ENCODE results near the gene BLCAP.
"Not testable (repeated sequence)": the region's sequence is repeated elsewhere in the genome, so short reads cannot be mapped to it uniquely, and the experiment has no call there.

Gene BLCAP

DNA sequence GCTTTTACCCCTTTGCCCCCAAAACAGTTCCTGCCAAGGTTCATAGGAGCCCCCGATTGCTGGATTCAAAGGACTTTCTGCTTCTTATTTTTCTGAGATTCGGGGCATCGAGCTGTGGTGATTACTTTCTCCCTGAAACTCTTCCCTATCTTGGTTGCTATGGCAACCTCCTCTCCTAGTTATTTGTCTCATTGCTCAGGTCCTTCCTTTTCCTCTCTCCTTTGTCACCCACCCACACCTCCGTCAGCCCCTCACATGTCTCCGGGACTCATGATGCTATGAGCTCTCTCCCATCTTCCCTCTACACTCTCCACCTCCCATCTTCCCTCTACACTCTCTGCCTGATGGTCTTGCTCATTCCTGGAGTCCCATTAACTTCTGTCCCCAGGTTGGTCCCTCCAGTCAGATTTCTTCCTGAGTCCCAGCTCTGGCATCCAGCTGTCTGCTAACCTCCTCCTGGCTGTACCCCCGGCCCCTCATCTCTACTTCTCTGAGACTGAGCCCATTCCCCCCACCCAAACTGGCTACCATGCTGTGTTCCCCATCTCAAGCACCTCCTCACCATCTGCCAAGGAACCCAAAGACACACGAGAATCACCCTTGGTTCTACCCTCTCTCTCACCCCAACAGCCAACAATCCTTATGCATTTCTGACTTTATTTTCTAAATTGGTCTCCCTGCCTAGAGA is 36.9 kb downstream of the BLCAP start:
- peak in 11 of 56 donors; percentile 5 to 41 (median 24) for DNase-seq

DNA sequence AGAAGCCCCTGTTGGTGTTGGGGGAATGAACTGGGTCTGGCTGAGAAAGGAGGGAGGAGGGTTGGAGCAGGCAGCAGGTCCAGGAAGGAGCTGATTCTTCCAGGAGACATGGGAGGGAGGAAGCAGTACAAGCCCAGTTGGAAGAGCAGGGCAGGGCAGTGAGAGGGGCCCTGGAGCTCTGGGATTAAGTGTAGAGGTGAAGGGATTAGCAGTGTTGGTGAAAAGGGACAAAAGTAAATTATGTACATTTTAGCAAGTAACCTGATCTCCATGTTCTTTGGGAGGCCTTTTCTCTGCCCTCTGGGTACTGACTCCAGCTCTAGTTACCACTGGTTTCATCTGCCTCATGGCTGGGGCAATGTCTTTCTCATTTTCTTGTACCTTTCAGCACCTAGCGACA is 41.5 kb downstream of the BLCAP start:
- DNase-seq: not testable (repeated sequence)

DNA sequence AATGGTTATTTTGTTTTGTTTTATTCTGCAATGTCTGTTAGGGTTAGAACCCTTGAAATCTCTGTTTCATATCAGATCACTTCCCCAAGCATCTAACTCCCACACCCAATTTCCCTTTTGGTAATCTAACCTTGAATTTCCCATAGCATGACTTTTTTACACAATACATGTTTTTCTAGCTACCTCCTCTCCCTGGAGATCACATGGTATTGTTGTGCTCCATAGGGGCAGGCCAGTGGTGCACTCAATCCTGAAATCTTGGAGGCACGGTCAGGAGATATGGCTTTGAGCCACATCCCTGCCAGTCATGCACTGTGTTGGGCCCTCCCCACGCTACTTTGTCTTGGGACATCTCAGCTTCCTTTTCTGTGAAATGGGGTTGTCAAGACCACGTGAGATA is 43.3 kb downstream of the BLCAP start:
- DNase-seq: no peak

DNA sequence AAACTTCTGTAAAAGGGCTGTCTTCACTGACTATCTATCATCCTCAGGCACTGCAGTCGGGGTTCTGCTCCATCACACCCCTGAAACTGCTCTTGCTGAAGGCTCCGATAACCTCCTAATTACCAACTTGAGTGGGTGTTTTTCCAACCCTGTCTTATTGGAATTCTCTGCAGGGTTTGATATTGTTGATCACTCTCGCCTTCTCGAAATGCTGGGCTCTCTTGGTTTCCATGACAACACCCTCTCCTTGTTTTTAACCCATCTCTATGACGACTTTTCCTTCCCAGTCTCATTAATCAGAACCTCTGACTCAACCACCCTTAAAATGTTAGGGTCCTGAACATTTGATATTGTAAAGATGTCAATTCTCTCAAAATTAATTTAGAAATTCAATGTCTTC is 46.1 kb downstream of the BLCAP start:
- no peak for DNase-seq

DNA sequence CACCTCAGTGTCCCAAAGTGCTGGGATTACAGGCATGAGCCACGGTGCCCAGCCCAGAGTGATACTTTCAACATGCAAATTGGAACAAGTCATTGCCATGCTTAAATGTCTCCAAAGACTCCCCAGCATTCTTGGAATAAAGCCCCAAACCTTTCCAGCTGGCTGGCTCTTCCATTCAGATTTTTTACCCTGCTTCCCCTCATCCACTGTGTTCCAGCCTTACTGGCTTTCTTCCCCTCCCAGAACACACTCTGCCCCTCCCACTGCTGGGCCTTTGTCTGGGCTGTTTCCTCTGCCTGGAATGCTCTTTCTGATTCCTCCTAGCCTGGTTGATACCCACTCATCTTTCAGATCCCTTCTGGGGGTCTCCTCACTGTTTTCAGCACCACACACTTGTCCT is 46.8 kb downstream of the BLCAP start:
- peak in 5 of 56 donors; percentile 15 to 32 (median 20) for DNase-seq

DNA sequence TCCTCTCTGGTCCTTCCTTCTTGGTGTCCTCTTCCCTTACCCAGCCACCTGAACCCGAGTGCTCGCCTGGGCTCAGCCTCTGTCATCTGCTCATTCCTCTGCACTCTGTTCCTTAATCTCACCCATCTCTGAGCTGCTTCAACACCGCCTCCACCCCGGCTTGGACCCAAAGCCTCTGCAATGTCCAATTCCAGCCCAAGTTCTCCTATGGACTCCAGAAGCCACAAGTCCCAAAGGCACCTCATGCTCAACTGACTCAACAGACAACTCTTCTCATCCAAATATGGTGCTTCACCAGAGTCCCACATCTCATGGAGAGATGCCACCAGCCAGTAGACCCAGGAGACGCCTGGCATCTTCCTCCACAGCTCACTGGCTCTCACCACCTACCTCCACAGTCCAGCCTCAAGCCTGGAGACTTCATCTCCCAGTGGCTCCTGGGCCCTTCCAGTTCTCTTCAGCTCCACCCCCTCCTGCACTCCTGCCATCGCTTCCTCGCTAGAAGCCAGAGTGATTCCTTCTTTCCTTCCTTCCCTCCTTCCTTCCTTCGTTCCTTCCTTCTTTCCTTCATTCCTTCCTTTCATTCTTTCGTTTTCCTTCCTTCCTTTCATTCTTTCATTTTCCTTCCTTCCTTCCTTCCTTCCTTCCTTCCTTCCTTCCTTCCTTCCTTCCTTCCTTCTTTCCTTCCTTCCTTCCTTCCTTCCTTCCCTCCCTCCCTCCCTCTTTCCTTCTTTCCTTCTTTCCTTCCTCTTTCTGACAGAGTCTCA is 47.6 kb downstream of the BLCAP start:
- no peak for DNase-seq

DNA sequence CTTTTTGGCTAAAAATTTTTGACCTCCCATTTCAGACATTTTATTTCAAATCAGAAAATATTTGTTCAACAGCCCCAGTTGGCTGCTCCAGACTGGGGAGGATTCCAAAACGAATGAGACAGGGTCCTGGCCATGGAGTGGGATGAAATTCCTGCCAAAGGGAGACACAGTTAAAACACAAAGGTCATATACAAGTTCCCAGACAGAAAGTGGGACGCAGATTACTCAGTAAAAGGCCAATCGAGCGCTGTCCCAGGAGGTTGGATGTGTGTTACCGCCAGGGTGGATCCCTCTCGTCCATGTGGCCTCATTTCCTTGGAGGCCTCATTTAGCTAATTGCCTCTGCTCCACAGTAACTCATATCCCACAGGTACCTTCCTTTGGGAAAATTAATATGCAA is 48.4 kb downstream of the BLCAP start:
- no peak for DNase-seq

DNA sequence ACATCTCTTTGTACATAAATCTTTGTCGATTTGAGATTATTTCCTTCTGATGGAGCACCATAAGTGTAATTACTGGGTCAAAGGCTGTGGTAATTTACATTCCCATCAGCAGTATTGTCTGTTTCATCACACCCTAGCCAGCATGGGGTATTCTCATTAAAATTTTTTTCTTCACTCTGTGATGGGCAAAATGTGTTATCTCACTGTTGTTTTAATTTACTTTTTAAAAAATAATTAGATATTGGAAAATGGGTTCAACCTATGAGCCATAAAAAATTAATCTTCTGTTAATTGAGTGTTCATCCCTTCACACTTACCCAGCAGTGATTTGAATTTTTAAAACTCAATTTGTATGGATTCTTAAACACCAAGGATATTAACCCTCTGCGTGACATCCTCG is 50.6 kb downstream of the BLCAP start:
- DNase-seq: no peak

DNA sequence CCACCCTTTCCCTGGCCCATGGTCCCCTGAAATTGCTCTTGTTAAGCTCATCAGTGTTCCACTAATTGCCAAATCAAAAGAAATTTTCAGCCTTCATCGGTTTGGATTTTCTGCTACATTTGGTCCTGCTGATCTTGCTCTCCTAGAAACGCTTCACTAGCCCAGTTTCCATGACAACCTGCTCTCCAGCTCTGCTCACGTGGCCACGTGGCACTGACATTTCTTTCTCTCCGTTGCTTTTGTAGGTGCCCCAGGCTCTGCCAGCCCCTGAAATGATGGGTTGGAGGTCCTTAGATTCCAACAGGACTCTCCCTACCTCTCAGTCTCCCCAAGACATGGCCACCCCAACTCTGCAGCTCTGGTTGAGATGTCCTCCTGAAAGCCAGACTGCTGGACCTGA is 52.4 kb downstream of the BLCAP start:
- DNase-seq: peak in 22 of 56 donors; percentile 7 to 60 (median 20)

DNA sequence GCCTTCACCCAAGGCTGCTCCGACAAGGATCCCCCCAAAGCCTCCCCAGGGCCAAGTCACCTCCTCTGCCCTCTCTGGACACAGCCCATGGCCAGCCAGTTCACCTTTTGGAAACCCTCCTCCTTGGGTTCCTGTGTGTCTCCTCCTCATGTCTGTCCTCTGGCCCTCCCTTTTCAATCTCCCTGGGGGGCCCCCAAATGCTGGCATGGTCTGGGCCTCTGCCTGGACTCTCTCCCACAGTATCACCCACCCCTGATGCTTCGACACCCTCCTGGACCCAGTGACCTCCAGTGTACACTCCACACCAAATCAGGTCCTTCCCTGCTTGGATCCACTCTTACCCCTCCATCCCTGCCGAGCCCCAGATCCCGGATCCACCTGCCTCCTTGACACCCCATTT is 53.3 kb downstream of the BLCAP start:
- no peak for DNase-seq

DNA sequence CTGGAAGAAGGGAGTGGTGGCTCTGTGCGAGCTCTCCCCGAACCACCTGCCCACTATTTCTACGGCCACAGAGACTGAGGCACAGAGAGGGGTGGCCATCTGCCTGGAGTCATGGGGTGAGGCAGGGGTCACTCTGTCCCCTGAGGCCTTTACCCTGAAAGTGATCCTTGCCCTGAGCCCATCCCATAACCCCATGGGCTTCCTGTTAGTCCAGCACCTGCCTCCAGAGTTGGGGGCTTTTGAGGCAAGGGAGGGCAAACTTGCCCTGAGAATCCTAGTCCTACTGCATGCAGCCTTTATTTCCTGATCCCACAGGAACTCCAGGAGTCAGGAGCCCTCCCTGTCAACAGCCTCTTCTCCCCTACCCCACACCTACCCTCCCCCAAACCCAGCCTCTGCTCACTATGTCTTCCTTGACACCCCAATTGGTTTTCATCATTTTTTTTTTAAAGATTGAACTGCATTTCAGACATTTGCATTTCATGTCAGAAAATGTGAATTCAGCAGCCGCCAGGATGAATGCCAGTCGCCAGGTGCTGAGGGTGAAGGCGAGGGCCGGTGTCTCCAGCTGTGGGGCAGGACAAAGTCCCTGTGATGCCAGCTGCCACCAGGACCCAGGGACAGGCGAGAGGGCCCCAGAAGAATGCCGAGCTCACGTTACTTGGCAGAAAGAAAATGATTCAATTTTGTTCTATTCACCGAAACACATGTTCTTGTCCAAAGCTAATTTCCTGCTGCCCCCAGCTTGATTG is 54.3 kb downstream of the BLCAP start:
- DNase-seq: no peak

DNA sequence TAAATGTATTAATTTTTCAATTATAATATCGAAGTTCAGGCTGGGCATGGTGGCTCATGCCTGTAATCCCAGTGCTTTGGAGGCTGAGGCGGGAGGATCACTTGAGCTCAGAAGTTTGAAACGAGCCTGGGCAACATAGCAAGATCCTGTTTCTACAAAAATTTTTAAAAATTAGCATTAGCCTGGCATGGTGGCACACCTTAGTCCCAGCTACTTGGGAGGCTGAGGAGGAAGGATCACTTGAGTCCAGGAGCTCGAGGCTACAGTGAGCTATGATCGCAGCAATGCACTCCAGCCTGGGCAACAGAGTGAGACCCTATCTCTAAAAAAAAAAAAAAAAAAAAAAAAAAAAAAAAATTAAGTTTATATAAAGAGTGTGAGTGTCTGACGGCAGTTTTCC is 55.2 kb downstream of the BLCAP start:
- not testable (repeated sequence) for DNase-seq

DNA sequence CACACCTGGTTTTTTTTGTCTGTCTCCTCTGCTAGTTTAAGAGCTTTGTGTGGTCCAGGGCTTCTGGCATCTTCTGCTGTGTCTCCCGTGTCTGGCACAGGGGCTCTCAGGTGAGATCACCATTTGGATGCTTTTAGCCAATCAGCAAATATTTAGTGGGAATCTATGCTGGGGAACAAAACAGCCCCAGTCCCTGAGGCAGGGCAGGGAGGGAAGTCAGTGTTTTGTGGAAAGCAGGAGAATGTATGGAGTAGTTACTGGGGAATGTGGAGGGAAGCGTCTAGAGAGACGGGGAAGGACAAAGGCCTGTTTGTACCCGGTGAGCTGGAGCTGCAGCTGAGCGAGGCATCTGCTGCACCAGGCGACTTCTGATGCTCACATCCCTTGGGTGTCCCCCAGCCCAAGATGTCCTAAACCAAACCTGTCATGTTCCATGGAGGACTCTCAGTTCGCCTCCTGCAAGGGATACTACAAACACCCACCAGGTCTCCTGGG is 55.9 kb downstream of the BLCAP start:
- peak in 2 of 56 donors; percentile 4 to 5 for DNase-seq

DNA sequence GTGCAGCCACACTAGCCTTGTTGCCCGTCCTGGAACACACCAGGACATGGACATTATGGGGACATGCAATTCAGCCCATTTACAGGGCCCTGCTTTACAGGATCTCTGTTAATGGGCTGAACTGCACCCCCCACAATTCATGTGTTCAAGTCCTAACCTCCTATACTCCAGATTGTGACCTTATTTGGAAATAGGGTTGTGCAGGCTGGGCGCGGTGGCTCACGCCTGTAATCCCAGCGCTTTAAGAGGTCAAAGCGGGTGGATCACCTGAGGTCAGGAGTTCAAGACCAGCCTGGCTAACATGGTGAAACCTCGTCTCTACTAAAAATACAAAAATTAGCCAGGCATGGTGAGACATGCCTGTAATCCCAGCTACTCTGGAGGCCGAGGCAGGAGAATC is 57.5 kb downstream of the BLCAP start:
- DNase-seq: not testable (repeated sequence)

DNA sequence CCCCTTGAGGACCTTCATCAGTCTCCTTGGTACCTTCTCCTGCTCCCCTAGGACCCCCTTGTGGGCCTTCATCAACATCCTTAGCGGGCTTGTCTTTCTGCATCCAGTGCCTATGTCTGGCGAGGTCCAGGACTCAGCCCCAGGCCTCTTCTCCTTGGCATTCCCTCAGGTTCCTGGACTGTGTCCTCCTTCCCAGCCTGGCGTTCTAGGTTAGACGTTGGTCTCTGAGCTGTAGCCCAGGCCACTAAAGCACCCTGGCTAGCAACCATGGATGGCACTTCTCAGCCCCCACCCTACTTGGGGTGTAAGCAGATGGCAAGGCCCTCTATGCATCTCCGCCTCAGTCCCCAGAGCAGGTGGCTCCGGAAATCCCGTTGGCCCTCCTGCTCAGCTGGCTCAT is 58.1 kb downstream of the BLCAP start:
- DNase-seq: no peak

DNA sequence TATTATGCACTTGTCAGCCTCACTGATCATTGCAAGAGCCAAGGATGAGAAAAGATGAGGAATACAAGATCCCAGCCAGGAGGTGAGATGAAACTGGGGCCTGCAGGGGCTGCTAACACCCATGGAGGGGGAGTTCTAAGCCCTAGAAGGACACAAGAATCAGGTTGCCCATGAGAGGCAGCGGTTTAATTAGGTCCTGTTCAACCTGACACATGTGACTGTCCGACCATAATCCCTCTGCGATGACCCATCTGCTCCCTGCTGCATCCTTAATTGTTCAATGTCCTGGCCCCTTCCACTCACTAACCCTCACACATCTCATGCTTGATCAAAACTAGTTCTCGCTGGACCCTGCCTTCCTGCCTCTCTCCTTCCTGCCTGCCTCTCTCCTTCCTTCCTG is 58.8 kb downstream of the BLCAP start:
- no peak for DNase-seq

Measured in amygdala (tissue), 56 donors.